ENCODE results near the gene CLDND1. TPM values are rescaled to one million over a fixed set of nuclear protein-coding genes. Genes with fewer than 3 reads are reported as not detected.

Gene CLDND1
- total RNA-seq, 2 donors from 2014 or later: 97.7 to 106 TPM

- Histone ChIP-seq H3K4me1 (ENCODE audit: control insufficient read depth, insufficient read depth, low read length) (peaks cover 4% of the 10 kb centered on the region), H3K27ac (ENCODE audit: low read depth, low read length) (no peak overlapping the region), H3K4me3 (ENCODE audit: low read length) (no peak overlapping the region), H3K36me3 (ENCODE audit: control insufficient read depth, insufficient read depth, low read length) (no peaks in the 10 kb centered on the region), H3K27me3 (ENCODE audit: control insufficient read depth, insufficient read depth, low read length, poor library complexity, severe bottlenecking) (no peaks in the 10 kb centered on the region), H3K9me3 (ENCODE audit: control insufficient read depth, low read length) (no peaks in the 10 kb centered on the region), H3K9ac (ENCODE audit: extremely low read depth, low read length, poor library complexity, severe bottlenecking) (no peak overlapping the region)
- Mint-ChIP-seq H3K4me3 (no peak overlapping the region), H3K9me3 (no peaks in the 10 kb centered on the region), H3K4me1 (peaks cover 28% of the 10 kb centered on the region), H3K27ac (no peak overlapping the region), H3K36me3 (ENCODE audit: low read depth) (no peaks in the 10 kb centered on the region), H3K27me3 (ENCODE audit: insufficient read depth) (no peaks in the 10 kb centered on the region)
- no peak for DNase-seq
- TF ChIP-seq, protein P1, sequence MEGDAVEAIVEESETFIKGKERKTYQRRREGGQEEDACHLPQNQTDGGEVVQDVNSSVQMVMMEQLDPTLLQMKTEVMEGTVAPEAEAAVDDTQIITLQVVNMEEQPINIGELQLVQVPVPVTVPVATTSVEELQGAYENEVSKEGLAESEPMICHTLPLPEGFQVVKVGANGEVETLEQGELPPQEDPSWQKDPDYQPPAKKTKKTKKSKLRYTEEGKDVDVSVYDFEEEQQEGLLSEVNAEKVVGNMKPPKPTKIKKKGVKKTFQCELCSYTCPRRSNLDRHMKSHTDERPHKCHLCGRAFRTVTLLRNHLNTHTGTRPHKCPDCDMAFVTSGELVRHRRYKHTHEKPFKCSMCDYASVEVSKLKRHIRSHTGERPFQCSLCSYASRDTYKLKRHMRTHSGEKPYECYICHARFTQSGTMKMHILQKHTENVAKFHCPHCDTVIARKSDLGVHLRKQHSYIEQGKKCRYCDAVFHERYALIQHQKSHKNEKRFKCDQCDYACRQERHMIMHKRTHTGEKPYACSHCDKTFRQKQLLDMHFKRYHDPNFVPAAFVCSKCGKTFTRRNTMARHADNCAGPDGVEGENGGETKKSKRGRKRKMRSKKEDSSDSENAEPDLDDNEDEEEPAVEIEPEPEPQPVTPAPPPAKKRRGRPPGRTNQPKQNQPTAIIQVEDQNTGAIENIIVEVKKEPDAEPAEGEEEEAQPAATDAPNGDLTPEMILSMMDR (conservative IDR thresholded peaks at IDR 0.05): no peak
- 96 to 100% methylated on average over 2 to 6 of the region's 6 CpGs for whole genome bisulfite sequencing, 2 experiments (ENCODE audit: insufficient coverage in 1 of 2, insufficient read length in 1 of 2)
Observed at GRCh38 chr3:98532709-98533571, 10.2 kb upstream of the CLDND1 start.

- TF ChIP-seq, protein P1 (conservative IDR thresholded peaks at IDR 0.05): no peak
- 84 to 94% methylated on average over 5 of the region's 5 CpGs for WGBS, 2 experiments (ENCODE audit: insufficient coverage in 1 of 2, insufficient read length in 1 of 2)
- DNase-seq: no peak
- Mint-ChIP-seq H3K4me3 (no peak overlapping the region), H3K27ac (no peak overlapping the region), H3K36me3 (ENCODE audit: low read depth) (no peaks in the 10 kb centered on the region), H3K9me3 (no peaks in the 10 kb centered on the region), H3K4me1 (peaks cover 31% of the 10 kb centered on the region), H3K27me3 (ENCODE audit: insufficient read depth) (no peaks in the 10 kb centered on the region)
- Histone ChIP-seq H3K27ac (ENCODE audit: low read depth, low read length) (no peak overlapping the region), H3K4me3 (ENCODE audit: low read length) (no peak overlapping the region), H3K4me1 (ENCODE audit: control insufficient read depth, insufficient read depth, low read length) (peaks cover 4% of the 10 kb centered on the region), H3K9ac (ENCODE audit: extremely low read depth, low read length, poor library complexity, severe bottlenecking) (no peak overlapping the region), H3K36me3 (ENCODE audit: control insufficient read depth, insufficient read depth, low read length) (no peaks in the 10 kb centered on the region), H3K9me3 (ENCODE audit: control insufficient read depth, low read length) (no peaks in the 10 kb centered on the region), H3K27me3 (ENCODE audit: control insufficient read depth, insufficient read depth, low read length, poor library complexity, severe bottlenecking) (no peaks in the 10 kb centered on the region)
Observed at GRCh38 chr3:98532275-98532637, 9.6 kb upstream of the CLDND1 start.

DNA sequence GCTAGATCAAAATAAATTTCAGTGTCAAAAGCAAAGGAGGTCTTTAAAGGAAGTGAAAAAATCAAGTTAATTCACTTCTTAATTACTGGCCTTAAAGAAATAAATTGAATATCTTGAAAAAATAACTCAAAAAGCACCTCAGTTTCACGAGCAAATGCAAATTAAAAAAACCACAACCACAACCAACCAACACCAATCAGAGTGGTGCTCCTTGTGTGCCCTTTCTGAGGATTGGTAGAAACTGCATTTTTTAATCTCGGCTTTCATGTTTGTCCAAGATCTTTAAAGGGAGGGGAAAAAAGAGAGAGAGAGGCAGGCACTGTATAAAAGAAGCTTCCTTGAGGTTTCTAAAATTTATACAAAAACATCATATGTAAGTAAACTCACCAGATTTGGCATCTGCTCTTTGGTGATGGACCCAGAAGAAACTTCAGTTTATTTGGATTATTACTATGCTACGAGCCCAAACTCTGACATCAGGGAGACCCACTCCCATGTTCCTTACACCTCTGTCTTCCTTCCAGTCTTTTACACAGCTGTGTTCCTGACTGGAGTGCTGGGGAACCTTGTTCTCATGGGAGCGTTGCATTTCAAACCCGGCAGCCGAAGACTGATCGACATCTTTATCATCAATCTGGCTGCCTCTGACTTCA, 9.0 kb upstream of the CLDND1 start, which contains the start of gene GPR15:
Gene GPR15 (plus strand): TSS at position 357 of the 653 bp plus-strand sequence. CDS start 56 bp downstream, at position 413.
- no peaks in the 10 kb centered on the region for H3K27me3 ChIP-seq (ENCODE audit: control insufficient read depth, insufficient read depth, low read length, poor library complexity, severe bottlenecking)
- H3K9me3 ChIP-seq (ENCODE audit: control insufficient read depth, low read length): no peaks in the 10 kb centered on the region
- H3K4me1 ChIP-seq (ENCODE audit: control insufficient read depth, insufficient read depth, low read length): peaks cover 4% of the 10 kb centered on the region
- no peaks in the 10 kb centered on the region for H3K27me3 Mint-ChIP-seq (ENCODE audit: insufficient read depth)
- no peaks in the 10 kb centered on the region for H3K9me3 Mint-ChIP-seq
- no peak within 1 kb of the TSS for H3K27ac ChIP-seq (ENCODE audit: low read depth, low read length)
- H3K4me3 Mint-ChIP-seq: no peak within 1 kb of the TSS
- TF ChIP-seq, protein P1 (conservative IDR thresholded peaks at IDR 0.05): no peak
- no peak for DNase-seq
- no peaks in the 10 kb centered on the region for H3K36me3 ChIP-seq (ENCODE audit: control insufficient read depth, insufficient read depth, low read length)
- no peak within 1 kb of the TSS for H3K9ac ChIP-seq (ENCODE audit: extremely low read depth, low read length, poor library complexity, severe bottlenecking)
- 94 to 100% methylated on average over 2 to 7 of the region's 7 CpGs for WGBS, 2 experiments (ENCODE audit: insufficient coverage in 1 of 2, insufficient read length in 1 of 2)
- no peaks in the 10 kb centered on the region for H3K36me3 Mint-ChIP-seq (ENCODE audit: low read depth)
- no peak within 1 kb of the TSS for H3K4me3 ChIP-seq (ENCODE audit: low read length)
- H3K27ac Mint-ChIP-seq: no peak within 1 kb of the TSS
- peaks cover 31% of the 10 kb centered on the region for H3K4me1 Mint-ChIP-seq
